Nephron (organoid): ENCODE data around the gene PRELID2.

Source experiments
- H3K27ac Mint-ChIP-seq, 3 experiments: 2 replicates each; pipeline ENCODE4 v1.8.0; 2020; ENCODE audit warnings: mixed read lengths in 3 of 3, mild to moderate bottlenecking in 2 of 3, moderate library complexity in 1 of 3
- H3K27me3 Mint-ChIP-seq: 2 replicates; pipeline ENCODE4 v1.8.0; 2021; ENCODE audit warnings: low read depth, mild to moderate bottlenecking, moderate library complexity, mixed read lengths
- H3K36me3 Mint-ChIP-seq: 2 replicates; pipeline ENCODE4 v1.8.0; 2020; ENCODE audit warnings: low read depth, mixed read lengths
- H3K4me1 Mint-ChIP-seq: 2 replicates; pipeline ENCODE4 v1.8.0; 2020; ENCODE audit warnings: mixed read lengths
- H3K4me3 Mint-ChIP-seq, 3 experiments: 2 replicates each; pipeline ENCODE4 v1.8.0; 2020; ENCODE audit warnings: mild to moderate bottlenecking in 3 of 3, mixed read lengths in 3 of 3, moderate library complexity in 2 of 3
- H3K9me3 Mint-ChIP-seq: 2 replicates; pipeline ENCODE4 v1.8.0; 2020; ENCODE audit warnings: mixed read lengths
- CTCF ChIP-seq, 3 experiments: fragments of 200-600 bp; sonication (generic); IDR thresholded peaks; one replicate each; pipeline ENCODE4 v1.5.0; 2021; ENCODE audit warnings: antibody characterized with exemption in 3 of 3; ENCODE audit not compliant: unreplicated experiment in 3 of 3

PRELID2 gene

DNA sequence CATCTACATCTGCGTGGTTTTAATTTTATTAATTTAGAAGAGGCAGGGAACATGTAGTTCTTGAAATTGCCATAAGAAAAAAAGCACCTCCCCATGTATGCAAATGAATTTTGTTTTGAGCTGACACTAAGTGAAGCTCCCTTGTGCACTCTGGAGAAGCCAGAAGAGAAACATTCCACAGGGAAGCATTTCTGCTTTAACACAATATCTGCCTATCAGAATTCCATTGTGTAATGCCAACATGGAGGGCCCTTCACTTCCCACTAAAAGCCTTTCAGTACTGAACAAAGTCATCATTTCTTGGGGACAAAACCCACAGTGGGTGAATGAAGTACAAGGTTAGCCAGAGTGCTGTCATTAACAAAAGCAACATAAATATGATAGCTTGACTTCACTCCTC lies 59.7 kb downstream of the PRELID2 start:
- Mint-ChIP-seq H3K4me1 (peaks cover 5% of the 10 kb centered on the region), H3K4me3 (no peak overlapping the region), H3K27ac (peak overlapping the region in 1 of 3 experiments; percentile 9), H3K27me3 (no peaks in the 10 kb centered on the region), H3K9me3 (no peaks in the 10 kb centered on the region), H3K36me3 (peaks cover 27% of the 10 kb centered on the region)
- no peak for TF ChIP-seq CTCF (IDR thresholded peaks at IDR 0.05; ENCODE audit: unreplicated experiment in 3 of 3)

GRCh38 chr5:145774442-145774841 lies 60.7 kb downstream of the PRELID2 start:
- H3K4me1 Mint-ChIP-seq, result peaks cover 7% of the 10 kb centered on the region
- H3K36me3 Mint-ChIP-seq, result peaks cover 27% of the 10 kb centered on the region
- no peak overlapping the region for H3K4me3 Mint-ChIP-seq
- peak overlapping the region in 1 of 3 experiments; percentile 65 for H3K27ac Mint-ChIP-seq
- no peaks in the 10 kb centered on the region for H3K27me3 Mint-ChIP-seq
- no peaks in the 10 kb centered on the region for H3K9me3 Mint-ChIP-seq
- TF ChIP-seq CTCF (IDR thresholded peaks at IDR 0.05; ENCODE audit: unreplicated experiment in 3 of 3), result no peak

DNA sequence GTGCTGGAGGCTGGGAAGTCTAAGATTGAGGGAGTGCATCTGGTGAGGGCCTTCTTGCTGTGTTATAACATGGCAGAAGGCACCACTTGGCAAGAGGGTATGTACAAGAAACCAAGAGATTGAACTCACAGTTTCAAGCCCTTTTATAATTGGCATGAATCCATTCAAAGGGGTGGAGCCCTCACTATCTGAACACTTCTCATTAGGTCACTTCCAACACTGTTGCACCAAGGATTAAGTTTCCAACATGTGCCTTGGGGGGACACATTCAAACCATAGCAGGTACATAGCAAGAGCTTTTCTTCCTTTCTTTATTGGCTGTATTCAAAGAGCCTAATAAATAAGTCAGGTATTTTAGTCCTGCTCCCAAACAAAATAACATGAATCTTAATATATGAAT lies 62.7 kb downstream of the PRELID2 start:
- no peak overlapping the region for H3K4me3 Mint-ChIP-seq
- peaks cover 4% of the 10 kb centered on the region for H3K9me3 Mint-ChIP-seq
- no peak overlapping the region for H3K27ac Mint-ChIP-seq
- TF ChIP-seq CTCF (IDR thresholded peaks at IDR 0.05; ENCODE audit: unreplicated experiment in 3 of 3), result no peak
- peaks cover 12% of the 10 kb centered on the region for H3K4me1 Mint-ChIP-seq
- no peaks in the 10 kb centered on the region for H3K27me3 Mint-ChIP-seq
- peaks cover 33% of the 10 kb centered on the region for H3K36me3 Mint-ChIP-seq

DNA sequence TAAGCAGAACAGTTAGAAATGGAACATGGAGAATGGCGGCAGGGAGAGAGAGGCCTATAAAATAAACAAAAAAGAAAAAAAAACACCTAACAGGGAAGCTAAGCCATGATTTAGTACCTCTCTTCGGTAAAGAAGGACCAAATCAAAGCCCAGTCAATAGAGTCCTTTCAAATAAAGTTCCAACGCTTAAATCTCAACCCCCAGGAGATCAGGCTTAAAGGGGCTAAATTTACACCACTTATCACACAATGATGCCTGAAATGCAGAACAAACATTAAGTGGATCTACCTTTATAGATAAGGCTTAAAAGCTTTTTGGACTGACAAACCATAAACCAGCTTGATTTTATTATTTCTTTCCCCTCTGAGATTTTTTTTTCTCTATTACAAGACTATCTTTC lies 66.3 kb downstream of the PRELID2 start:
- Mint-ChIP-seq H3K27ac (peak overlapping the region in 1 of 3 experiments; percentile 14), H3K36me3 (peaks cover 33% of the 10 kb centered on the region), H3K4me3 (no peak overlapping the region), H3K9me3 (peaks cover 9% of the 10 kb centered on the region), H3K4me1 (peaks cover 6% of the 10 kb centered on the region), H3K27me3 (no peaks in the 10 kb centered on the region)
- no peak for TF ChIP-seq CTCF (IDR thresholded peaks at IDR 0.05; ENCODE audit: unreplicated experiment in 3 of 3)

DNA sequence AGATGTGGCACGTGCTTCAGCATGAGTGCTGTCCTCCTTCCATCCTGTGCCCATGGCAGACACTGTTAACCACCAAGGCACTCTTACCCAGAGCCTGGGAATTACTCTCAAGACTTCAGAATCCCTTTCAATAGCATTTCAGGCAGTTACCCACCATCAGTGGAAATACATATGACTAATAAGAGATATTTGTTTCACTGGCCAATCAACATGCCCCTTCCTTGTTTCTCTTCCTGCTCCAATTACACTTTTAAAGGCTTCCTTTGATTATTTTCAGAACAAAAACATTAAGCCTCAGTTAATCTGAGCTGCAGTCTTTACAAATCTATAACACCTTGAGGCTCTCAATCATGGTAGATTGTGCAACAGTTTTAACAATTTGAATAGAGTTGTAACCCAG lies 70.8 kb downstream of the PRELID2 start:
- H3K4me1 Mint-ChIP-seq, result peaks cover 4% of the 10 kb centered on the region
- peaks cover 26% of the 10 kb centered on the region for H3K36me3 Mint-ChIP-seq
- H3K4me3 Mint-ChIP-seq, result no peak overlapping the region
- H3K9me3 Mint-ChIP-seq, result peaks cover 9% of the 10 kb centered on the region
- no peaks in the 10 kb centered on the region for H3K27me3 Mint-ChIP-seq
- no peak for TF ChIP-seq CTCF (IDR thresholded peaks at IDR 0.05; ENCODE audit: unreplicated experiment in 3 of 3)
- H3K27ac Mint-ChIP-seq, result no peak overlapping the region

GRCh38 chr5:145762833-145763232 lies 72.3 kb downstream of the PRELID2 start:
- no peak for TF ChIP-seq CTCF (IDR thresholded peaks at IDR 0.05; ENCODE audit: unreplicated experiment in 3 of 3)
- no peak overlapping the region for H3K4me3 Mint-ChIP-seq
- peaks cover 6% of the 10 kb centered on the region for H3K9me3 Mint-ChIP-seq
- H3K4me1 Mint-ChIP-seq, result no peaks in the 10 kb centered on the region
- H3K36me3 Mint-ChIP-seq, result peaks cover 21% of the 10 kb centered on the region
- no peak overlapping the region for H3K27ac Mint-ChIP-seq
- H3K27me3 Mint-ChIP-seq, result no peaks in the 10 kb centered on the region
